Putamen (tissue), 1 donor: ENCODE results near the gene TMEM238.
"Not testable (repeated sequence)": the region's sequence is repeated elsewhere in the genome, so short reads cannot be mapped to it uniquely, and the experiment has no call there.

Experiments
- DNase-seq: peaks from one replicate; pipeline ENCODE4 v3.0.0-alpha.2; 2016; ENCODE audit warnings: low spot score

TMEM238 gene, protein sequence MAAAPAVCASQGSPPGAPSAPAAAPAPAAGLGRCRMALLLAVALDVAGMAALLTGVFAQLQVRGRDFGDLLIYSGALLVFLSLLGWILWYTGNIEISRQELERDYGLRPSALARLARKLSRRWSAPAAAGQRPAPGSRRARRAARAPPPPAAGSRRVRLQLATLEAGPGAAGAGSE

GRCh38 chr19:55384131-55384919, at the start of gene TMEM238:
Gene TMEM238, minus strand, starts transcription at chr19:55384292. Its CDS starts 33 bp downstream, at chr19:55384259.
- no peak for DNase-seq

DNA sequence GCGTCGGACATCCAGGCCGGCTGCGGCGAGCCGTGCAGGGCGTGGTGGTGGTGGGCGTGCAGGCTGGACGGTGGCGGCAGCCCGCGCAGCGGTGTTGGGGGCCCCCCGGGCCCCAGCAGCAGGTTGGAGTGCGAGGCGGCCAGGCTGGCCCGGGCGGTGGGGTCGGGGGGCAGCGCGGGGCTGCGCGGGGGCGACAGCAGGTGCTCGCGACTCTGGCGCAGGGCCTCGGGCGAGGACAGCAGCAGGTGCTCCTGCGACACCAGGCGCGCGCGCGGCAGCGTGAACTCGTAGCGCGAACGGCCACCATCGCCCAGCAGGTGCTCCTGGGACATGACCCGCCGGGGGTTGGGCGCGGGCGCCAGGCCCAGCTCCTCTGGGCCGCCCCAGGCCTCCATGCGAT, 49.2 kb upstream of the TMEM238 start:
- no peak for DNase-seq

GRCh38 chr19:55432241-55432959, 48.3 kb upstream of the TMEM238 start:
- DNase-seq = no peak

DNA sequence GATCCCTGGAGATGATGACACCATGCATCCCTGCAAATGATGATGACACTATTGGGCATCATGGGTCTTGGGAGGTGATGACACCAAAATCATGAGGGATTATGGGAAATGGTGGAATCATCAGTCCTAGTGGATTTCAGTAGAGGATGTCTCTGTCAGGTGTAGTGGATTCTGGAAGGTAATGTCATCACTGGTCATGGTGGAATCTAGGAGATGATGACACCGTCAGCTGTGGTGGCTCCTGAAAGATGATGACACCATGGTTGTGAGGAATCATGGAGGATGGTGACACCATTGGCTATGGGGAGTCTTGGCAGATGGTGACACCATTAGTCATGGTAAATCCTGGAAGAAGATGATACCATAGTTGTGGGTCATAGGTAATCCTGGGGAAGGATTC, 47.1 kb upstream of the TMEM238 start:
- no peak for DNase-seq

DNA sequence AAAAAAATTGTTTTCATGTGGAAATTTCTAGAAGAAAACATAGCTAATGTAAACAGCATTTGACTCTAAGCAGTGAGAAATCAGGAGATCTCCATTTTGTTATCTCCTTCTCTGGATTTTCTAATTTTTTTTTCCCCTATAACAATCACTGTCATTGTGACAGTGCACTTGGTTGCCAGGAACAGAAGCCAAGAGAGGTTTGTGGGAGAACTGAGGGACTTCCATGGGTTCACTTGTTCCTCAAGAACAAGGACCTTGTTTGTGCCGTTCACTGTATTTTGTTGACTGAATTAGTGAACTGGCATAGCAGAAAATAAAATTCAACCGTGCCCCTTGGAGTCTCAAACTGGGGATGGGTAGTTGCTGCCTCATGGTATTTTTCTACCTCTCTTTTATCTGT, 42.0 kb upstream of the TMEM238 start:
- DNase-seq = peak; percentile 94

- DNase-seq = no peak
Measured at GRCh38 chr19:55424518-55424917, 40.4 kb upstream of the TMEM238 start.

DNA sequence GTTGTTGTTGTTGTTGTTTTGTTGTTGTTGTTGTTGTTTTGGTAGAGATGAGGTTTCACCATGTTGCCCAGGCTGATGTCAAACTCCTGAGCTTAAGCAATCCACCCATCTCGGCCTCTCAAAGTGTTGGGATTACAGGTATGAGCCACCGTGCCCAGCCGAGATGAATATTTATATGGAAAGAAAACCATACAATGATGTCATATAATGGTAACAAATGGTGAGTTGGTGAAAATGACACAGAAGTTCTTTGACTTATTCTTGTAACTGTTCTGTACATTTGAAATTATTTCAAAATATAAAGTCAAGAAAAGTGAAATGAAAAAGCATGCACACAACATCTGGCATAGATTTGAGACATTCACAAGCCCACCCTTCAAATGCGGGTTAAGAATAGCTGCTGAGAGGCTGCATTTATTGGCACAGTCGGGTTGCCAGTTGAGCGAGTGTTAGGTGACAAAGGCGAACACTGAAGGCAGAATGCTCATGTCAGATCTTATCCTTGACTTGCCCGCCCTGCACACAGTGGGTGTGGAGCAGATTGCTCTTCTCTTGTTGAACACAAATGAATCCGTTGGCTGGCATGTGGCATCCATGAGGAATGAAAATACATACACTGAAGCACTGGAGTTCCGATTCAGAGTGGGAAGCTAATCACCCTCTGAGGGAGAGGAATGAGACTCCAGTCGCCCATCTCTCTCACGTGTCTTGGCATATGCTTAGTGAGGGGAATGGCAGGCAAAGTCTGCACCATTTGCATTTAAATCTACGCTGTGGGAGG, 39.3 kb upstream of the TMEM238 start:
- peak; percentile 74 for DNase-seq

DNA sequence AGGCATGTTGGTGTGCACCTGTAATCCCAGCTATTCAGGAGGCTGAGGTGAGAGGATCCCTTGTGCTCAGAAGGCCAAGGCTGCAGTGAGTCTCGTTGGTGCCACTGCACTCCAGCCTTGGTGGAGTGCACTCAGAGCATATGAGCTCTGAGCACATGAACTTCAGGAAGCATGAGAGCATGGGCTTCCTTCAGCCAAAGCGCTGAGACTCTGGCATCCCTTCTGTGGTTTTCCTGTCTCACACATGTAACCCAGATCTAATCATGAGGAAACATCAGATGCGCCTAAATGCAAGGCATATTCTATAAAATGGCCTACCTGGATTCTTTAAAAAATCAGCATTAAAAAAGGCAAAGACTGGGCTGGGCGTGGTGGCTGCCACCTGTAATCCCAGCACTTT, 37.2 kb upstream of the TMEM238 start:
- not testable (repeated sequence) for DNase-seq

- DNase-seq = no peak
Measured at GRCh38 chr19:55419624-55420236, 35.6 kb upstream of the TMEM238 start.

- DNase-seq = no peak
Measured at GRCh38 chr19:55419103-55419502, 35.0 kb upstream of the TMEM238 start.

DNA sequence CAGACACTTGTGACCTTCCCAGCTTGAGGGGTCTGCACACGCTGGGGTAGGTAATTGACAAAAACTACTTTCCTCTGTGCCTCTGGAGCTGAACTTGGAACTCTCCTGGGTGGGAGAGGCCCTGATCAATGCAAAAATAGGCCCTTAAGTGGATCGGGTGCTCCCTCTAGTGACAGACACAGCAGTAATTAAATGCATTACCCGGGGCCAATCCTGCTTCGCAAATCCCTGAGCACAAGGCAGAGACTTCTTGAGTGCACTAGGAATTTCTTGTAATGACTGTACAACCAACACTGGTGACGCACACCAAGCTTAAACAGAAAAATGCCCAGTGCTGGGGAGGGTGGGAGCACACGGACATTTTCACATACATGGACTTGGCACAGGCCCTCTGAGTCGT, 34.1 kb upstream of the TMEM238 start:
- DNase-seq = peak; percentile 80

GRCh38 chr19:55410168-55410567, 26.1 kb upstream of the TMEM238 start:
- DNase-seq = no peak

DNA sequence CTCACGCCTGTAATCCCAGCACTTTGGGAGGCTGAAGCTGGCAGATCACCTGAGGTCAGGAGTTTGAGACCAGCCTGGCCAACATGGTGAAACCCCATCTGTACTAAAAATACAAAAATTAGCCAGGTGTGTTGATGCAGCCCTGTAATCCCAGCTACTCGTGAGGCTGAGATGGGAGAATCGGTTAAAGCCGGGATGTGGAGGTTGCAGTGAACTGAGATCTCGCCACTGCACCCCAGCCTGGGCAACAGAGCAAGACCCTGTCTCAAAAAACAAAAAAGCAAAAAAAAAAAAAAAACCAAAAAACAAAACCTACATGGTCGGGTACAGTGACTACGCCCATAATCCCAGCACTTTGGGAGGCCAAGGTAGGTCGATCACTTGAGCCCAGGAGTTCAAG, 25.1 kb upstream of the TMEM238 start:
- not testable (repeated sequence) for DNase-seq

- no peak for DNase-seq
Measured at GRCh38 chr19:55408533-55408872, 24.4 kb upstream of the TMEM238 start.

DNA sequence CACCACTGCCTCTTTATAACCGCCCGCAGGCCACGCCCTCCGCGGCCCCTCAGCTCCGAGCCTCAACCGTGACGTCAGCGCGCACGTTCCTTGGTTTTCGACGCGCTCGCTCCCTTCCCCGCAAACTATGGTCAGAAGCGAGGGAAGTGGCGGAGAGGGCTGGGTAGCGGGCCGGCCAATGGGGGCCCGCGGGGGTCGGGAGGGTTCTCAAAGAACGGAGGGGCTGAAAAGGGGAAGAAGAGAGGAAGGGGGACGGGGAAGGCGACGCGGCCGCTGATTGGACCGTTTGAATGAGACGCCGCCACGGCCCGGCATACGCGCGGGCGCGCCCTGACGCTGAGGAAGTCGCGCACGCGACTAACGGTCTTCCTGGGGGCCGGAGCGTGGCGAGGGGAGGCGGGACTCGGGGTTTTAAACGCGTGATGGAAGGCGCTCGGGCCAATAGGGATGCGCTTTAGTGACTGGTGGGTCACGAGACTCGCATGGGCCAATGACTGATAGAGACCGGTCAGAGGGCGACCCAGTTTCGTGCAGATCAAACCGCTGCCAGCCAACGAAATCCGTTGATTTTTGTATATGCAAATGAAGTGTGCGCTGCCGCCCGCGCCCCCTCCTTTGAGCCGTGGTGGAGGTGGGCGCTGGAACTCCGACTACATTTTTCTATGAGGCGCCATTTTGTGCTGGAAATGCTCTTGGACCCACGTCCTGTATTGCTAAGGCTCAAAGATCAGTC, 23.9 kb upstream of the TMEM238 start:
- DNase-seq = peak; percentile 99

- not testable (repeated sequence) for DNase-seq
Measured at GRCh38 chr19:55407550-55407799, 23.4 kb upstream of the TMEM238 start, which contains the start of gene UBE2S. Gene UBE2S, minus strand, starts transcription at chr19:55407788. Its CDS starts 199 bp downstream, at chr19:55407589.

DNA sequence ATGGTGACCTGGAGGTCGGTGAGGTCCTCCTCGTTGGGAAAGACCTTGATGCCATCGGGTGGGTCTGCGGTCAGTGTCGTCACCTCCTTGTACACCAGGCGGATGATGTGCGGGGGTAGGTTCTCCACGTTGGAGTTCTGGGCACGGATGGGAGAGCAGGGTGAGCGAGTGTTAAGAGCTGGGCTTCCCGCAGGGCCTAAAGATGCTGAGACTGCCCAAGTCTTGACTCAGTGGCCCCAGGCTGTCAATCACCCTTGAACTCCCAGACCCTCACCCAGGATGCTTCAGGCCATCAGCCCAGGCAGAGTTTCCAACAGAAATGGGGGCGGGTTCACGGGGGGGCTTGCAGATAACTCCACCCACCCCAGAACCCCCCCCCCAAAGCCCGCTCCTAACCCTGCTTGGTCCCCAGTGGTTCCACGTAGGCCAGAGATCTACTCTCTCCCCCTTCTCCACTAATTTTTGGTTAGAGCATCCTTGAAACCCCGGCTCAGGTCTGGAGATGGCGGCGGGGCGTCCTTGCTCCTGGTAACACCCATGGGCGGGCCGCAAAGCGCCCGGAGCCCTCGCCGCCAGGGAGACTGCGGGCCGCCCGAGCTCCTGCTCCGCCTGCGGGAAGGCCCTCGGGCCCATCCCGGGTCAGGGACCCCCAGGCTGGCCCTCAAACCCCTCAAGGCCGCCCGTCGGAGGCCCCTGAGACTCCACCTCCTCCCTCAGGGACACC, 22.9 kb upstream of the TMEM238 start:
- no peak for DNase-seq

DNA sequence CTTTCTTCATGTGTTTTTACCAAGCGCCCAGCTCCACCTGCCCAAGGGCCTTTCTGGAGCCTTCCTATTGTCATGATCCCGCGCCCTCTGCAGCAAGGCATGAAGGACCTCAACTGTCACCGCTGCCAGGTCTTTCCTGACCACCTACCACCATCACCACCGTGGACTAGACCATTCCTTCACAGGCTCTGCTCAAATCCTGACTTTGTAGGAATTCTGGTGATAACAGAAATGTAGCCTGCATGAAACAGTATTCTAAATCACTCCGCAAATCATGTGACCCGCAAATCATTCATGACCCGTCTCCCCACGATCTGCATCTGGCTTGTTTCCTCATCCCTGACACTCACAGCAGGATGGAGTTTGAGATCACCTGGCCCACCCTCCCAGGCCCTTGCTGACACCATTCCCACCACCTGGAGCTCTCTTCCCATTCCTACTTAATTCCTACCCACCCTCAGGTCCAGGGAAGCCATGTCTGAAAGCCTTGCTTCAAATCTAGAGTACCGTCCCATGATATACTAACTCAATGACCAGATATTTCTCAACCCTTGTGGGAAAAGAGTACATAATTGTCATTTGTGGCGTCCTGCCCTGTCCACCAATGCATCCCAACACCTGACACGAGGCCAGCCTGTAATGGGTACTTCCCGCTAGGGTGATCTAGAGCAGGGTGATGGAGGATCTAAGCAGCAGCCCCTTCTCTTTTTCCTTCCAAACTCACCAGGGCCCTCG, 22.2 kb upstream of the TMEM238 start:
- DNase-seq = no peak

DNA sequence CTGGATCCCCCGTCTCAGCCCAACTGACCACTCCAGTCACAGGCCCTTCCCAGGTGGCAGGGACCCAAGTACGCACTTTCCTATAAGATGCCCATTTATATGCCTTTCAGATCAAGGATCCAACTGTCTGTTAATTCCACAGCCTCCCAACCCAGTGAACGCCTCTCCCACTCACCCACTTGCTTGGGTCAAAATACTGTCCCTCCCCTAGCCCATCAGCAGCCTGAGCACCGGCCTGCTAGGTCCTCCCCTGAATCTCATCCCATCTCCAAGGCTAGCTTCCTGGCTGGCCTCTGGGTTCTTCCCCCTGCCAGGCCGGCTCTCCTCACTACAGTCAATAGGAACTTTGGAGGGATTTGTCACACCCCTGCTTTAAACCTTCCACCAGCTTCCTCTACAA, 21.5 kb upstream of the TMEM238 start:
- DNase-seq = no peak

GRCh38 chr19:55402509-55402908, 18.4 kb upstream of the TMEM238 start:
- no peak for DNase-seq
